ENCODE measurements around the gene PTPRS.

DNA sequence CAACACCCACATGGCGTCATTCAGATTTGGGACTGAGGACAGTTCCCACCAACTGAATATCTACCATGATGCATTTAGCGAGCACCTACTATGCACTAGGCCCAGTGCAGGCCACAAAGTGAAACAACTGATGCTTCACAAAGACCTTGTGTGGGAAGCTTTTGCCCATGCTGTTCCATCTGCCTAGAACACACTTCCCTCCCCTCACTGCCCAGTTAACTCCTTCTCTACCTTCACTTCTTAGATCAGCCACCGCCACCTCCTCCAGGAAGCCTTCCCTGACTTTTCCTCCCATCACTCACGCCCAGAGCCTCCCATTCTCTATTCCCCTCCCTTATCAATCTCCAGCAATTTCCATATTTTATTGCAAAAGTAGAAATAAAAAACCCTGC, 25.7 kb downstream of the PTPRS start:
- no peak for TF ChIP-seq POLR2A (IDR thresholded peaks at IDR 0.05; ENCODE audit: low read length)
- TF ChIP-seq GATA1 (IDR thresholded peaks at IDR 0.05; ENCODE audit: low read depth, low read length) = no peak
